ENCODE results near the gene SLC22A15.
A peak's percentile ranks its signal among the peaks of the same experiment; 100 is the strongest.

Gene SLC22A15

GRCh38 chr1:116089870-116090269 lies 113.6 kb downstream of the SLC22A15 start:
- in situ Hi-C loops (cut with HindIII; ENCODE audit: low pct_ligation_motif_present, low pct_unique_long_range_greater_than_20kb, low sequenced_read_pairs), result no loop called here
- DNase-seq, result no peak

- no peak for DNase-seq
- in situ Hi-C loops (cut with HindIII; ENCODE audit: low pct_ligation_motif_present, low pct_unique_long_range_greater_than_20kb, low sequenced_read_pairs), result no loop called here
Observed at GRCh38 chr1:116091083-116091482, 114.8 kb downstream of the SLC22A15 start.

GRCh38 chr1:116092752-116093489 lies 116.6 kb downstream of the SLC22A15 start:
- DNase-seq, result no peak
- in situ Hi-C loops (cut with HindIII; ENCODE audit: low pct_ligation_motif_present, low pct_unique_long_range_greater_than_20kb, low sequenced_read_pairs), result no loop called here

GRCh38 chr1:116095027-116095426 lies 118.7 kb downstream of the SLC22A15 start:
- no peak for DNase-seq
- in situ Hi-C loops (cut with HindIII; ENCODE audit: low pct_ligation_motif_present, low pct_unique_long_range_greater_than_20kb, low sequenced_read_pairs), result no loop called here

- no peak for DNase-seq
- in situ Hi-C loops (cut with HindIII; ENCODE audit: low pct_ligation_motif_present, low pct_unique_long_range_greater_than_20kb, low sequenced_read_pairs), result no loop called here
Observed at GRCh38 chr1:116096013-116096618, 119.8 kb downstream of the SLC22A15 start.

GRCh38 chr1:116097626-116098025 lies 121.3 kb downstream of the SLC22A15 start:
- no peak for DNase-seq
- in situ Hi-C loops (cut with HindIII; ENCODE audit: low pct_ligation_motif_present, low pct_unique_long_range_greater_than_20kb, low sequenced_read_pairs), result no loop called here

GRCh38 chr1:116099379-116099778 lies 123.1 kb downstream of the SLC22A15 start:
- in situ Hi-C loops (cut with HindIII; ENCODE audit: low pct_ligation_motif_present, low pct_unique_long_range_greater_than_20kb, low sequenced_read_pairs), result no loop called here
- no peak for DNase-seq

GRCh38 chr1:116099919-116100318 lies 123.6 kb downstream of the SLC22A15 start:
- in situ Hi-C loops (cut with HindIII; ENCODE audit: low pct_ligation_motif_present, low pct_unique_long_range_greater_than_20kb, low sequenced_read_pairs), result no loop called here
- DNase-seq, result no peak

GRCh38 chr1:116104667-116105066 lies 128.4 kb downstream of the SLC22A15 start:
- in situ Hi-C loops (cut with HindIII; ENCODE audit: low pct_ligation_motif_present, low pct_unique_long_range_greater_than_20kb, low sequenced_read_pairs), result no loop called here
- no peak for DNase-seq

GRCh38 chr1:116105996-116106395 lies 129.7 kb downstream of the SLC22A15 start:
- in situ Hi-C loops (cut with HindIII; ENCODE audit: low pct_ligation_motif_present, low pct_unique_long_range_greater_than_20kb, low sequenced_read_pairs), result no loop called here
- DNase-seq, result no peak

GRCh38 chr1:116106646-116107045 lies 130.3 kb downstream of the SLC22A15 start:
- DNase-seq, result no peak
- in situ Hi-C loops (cut with HindIII; ENCODE audit: low pct_ligation_motif_present, low pct_unique_long_range_greater_than_20kb, low sequenced_read_pairs), result no loop called here

GRCh38 chr1:116107371-116107770 lies 131.1 kb downstream of the SLC22A15 start:
- no peak for DNase-seq
- in situ Hi-C loops (cut with HindIII; ENCODE audit: low pct_ligation_motif_present, low pct_unique_long_range_greater_than_20kb, low sequenced_read_pairs), result no loop called here

- in situ Hi-C loops (cut with HindIII; ENCODE audit: low pct_ligation_motif_present, low pct_unique_long_range_greater_than_20kb, low sequenced_read_pairs), result no loop called here
- peak; percentile 37 for DNase-seq
Observed at GRCh38 chr1:116110567-116111523, 134.5 kb downstream of the SLC22A15 start, which contains the start of gene MAB21L3. Gene MAB21L3 (plus strand): TSS chr1:116111399. CDS start chr1:116112616, 1,217 bp downstream.

- DNase-seq, result no peak
- in situ Hi-C loops (cut with HindIII; ENCODE audit: low pct_ligation_motif_present, low pct_unique_long_range_greater_than_20kb, low sequenced_read_pairs), result no loop called here
Observed at GRCh38 chr1:116111524-116112021, 135.3 kb downstream of the SLC22A15 start.

- peak; percentile 31 for DNase-seq
- in situ Hi-C loops (cut with HindIII; ENCODE audit: low pct_ligation_motif_present, low pct_unique_long_range_greater_than_20kb, low sequenced_read_pairs), result no loop called here
Observed at GRCh38 chr1:116112388-116113140, 136.3 kb downstream of the SLC22A15 start.

GRCh38 chr1:116113615-116114014 lies 137.3 kb downstream of the SLC22A15 start:
- in situ Hi-C loops (cut with HindIII; ENCODE audit: low pct_ligation_motif_present, low pct_unique_long_range_greater_than_20kb, low sequenced_read_pairs), result no loop called here
- DNase-seq, result no peak

GRCh38 chr1:116115476-116116439 lies 139.4 kb downstream of the SLC22A15 start:
- in situ Hi-C loops (cut with HindIII; ENCODE audit: low pct_ligation_motif_present, low pct_unique_long_range_greater_than_20kb, low sequenced_read_pairs), result no loop called here
- peak; percentile 96 for DNase-seq
